ENCODE measurements around the gene EFCAB6.

DNA sequence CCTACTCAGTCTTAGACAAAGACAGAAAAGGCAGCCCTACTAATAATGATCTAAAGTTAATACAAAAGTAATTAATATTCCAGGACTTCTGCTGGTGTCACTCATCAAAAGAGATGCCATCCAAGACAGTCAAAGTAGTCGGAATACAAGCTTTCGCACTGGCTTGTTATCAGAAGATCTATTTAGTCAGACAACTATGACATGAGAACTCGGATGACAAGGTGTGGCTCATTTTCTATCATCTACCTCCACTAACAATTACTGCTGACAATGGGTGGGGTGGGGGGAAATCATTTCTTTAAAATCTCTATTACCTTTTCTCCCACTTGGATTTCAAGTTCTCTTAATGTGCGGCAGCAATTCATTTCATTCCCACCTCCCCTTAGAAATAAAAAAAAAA, 56.7 kb downstream of the EFCAB6 start:
- TF ChIP-seq, protein P1, sequence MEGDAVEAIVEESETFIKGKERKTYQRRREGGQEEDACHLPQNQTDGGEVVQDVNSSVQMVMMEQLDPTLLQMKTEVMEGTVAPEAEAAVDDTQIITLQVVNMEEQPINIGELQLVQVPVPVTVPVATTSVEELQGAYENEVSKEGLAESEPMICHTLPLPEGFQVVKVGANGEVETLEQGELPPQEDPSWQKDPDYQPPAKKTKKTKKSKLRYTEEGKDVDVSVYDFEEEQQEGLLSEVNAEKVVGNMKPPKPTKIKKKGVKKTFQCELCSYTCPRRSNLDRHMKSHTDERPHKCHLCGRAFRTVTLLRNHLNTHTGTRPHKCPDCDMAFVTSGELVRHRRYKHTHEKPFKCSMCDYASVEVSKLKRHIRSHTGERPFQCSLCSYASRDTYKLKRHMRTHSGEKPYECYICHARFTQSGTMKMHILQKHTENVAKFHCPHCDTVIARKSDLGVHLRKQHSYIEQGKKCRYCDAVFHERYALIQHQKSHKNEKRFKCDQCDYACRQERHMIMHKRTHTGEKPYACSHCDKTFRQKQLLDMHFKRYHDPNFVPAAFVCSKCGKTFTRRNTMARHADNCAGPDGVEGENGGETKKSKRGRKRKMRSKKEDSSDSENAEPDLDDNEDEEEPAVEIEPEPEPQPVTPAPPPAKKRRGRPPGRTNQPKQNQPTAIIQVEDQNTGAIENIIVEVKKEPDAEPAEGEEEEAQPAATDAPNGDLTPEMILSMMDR (IDR thresholded peaks at IDR 0.05): no peak
- no peak for TF ChIP-seq CHD4 (IDR thresholded peaks at IDR 0.05; ENCODE audit: borderline replicate concordance)
- TF ChIP-seq KDM1A (IDR thresholded peaks at IDR 0.05; ENCODE audit: low read depth): no peak
- TF ChIP-seq, protein P2, sequence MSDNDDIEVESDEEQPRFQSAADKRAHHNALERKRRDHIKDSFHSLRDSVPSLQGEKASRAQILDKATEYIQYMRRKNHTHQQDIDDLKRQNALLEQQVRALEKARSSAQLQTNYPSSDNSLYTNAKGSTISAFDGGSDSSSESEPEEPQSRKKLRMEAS (IDR thresholded peaks at IDR 0.05): no peak
